Activated naive CD8-positive, alpha-beta T cell (primary cell): Measurements from ENCODE around the gene TMEM169.
"Not testable (repeated sequence)": the region's sequence is repeated elsewhere in the genome, so short reads cannot be mapped to it uniquely, and the experiment has no call there.

Experiments used
- H3K27ac Mint-ChIP-seq: one replicate; pipeline ENCODE4 v1.8.0; 2021; ENCODE audit warnings: mixed read lengths
- H3K27me3 Mint-ChIP-seq: one replicate; pipeline ENCODE4 v1.8.0; 2021; ENCODE audit warnings: mixed read lengths
- H3K36me3 Mint-ChIP-seq: one replicate; pipeline ENCODE4 v1.8.0; 2021; ENCODE audit warnings: mixed read lengths
- H3K4me1 Mint-ChIP-seq: one replicate; pipeline ENCODE4 v1.8.0; 2021; ENCODE audit warnings: low read depth, mixed read lengths
- H3K4me3 Mint-ChIP-seq: one replicate; pipeline ENCODE4 v1.8.0; 2021; ENCODE audit warnings: mild to moderate bottlenecking, mixed read lengths
- H3K9me3 Mint-ChIP-seq: one replicate; pipeline ENCODE4 v1.8.0; 2021; ENCODE audit warnings: low read depth, mixed read lengths

The TMEM169 gene

DNA sequence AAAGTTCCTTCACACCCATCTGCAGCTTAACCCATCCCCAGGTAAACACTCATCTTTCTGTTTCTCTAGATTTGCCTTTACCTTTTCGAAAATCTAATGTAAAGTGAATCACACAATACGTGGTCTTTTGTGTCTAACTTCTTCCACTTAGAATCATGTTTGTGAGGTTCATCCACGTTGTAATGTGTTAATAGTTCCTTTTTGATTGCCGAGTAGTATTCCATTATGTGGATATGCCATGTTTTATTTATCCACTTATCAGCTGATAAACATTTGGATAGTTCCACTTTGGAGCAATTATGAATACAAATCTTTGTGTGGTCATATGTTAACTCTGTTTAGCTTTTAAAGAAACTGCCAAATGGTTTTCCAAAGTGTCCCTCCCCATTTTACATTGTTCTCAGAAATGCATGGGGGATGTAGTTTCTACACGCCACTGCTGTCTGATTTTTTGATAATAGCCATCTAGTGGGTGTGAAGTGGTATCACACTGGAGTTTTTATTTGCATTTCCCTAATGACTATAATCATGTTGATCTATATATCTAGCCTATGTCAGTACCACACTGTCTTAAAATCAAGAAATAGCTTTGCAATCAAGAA lies 22.4 kb upstream of the TMEM169 start:
- peaks cover 12% of the 10 kb centered on the region for H3K36me3 Mint-ChIP-seq
- peaks cover 28% of the 10 kb centered on the region for H3K4me1 Mint-ChIP-seq
- H3K27me3 Mint-ChIP-seq: no peaks in the 10 kb centered on the region
- H3K27ac Mint-ChIP-seq: peak overlapping the region; percentile 77
- no peaks in the 10 kb centered on the region for H3K9me3 Mint-ChIP-seq
- peak overlapping the region; percentile 17 for H3K4me3 Mint-ChIP-seq

DNA sequence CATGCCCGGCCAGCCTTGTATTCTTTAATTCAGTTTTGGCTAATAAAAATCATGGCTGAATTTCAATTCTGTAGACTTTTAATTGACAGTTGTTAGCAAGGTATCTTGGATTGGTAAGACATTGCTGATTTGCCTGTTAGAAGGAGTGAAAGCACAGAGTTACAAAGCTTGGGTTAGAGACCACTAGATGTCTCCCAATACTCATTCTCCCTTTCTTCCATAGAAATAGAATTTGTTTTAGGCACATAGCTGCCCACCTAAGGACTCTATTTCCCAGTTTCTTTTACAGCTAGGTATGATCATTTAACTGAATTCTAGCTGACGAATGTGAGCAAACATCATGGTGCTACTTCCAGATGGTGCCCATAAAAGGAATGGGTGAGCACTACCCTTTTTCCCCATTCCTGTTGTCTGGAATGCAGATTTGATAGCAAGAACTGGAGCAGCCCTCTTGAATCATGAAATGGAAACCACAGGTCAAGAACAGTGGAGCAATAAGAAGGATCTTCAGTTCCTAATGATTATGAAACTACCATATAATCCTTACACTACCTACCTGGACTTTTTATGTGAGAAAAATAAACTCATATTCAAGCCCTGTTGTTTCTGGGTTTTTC lies 17.6 kb upstream of the TMEM169 start:
- H3K27me3 Mint-ChIP-seq: no peaks in the 10 kb centered on the region
- H3K4me1 Mint-ChIP-seq: peaks cover 12% of the 10 kb centered on the region
- no peaks in the 10 kb centered on the region for H3K9me3 Mint-ChIP-seq
- no peak overlapping the region for H3K27ac Mint-ChIP-seq
- no peak overlapping the region for H3K4me3 Mint-ChIP-seq
- peaks cover 9% of the 10 kb centered on the region for H3K36me3 Mint-ChIP-seq

DNA sequence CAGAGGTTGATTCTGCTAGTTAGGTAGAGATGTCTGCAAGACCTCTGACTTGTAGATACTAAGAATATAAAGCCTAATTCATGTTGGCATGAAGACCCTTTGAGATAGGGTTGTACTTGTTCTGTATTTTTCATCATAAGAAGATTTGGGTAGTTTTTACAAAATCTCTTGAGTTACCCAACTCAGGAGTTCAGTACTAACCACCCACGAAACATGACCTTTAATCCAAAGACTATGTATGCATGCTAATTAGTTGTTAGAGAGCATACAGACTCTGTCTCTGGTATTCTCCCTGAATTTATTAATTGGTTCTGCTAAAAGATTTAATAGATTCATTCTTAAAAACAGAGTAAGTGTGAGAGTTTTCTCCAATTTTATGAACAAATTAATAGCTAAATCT lies 17.1 kb upstream of the TMEM169 start:
- Mint-ChIP-seq H3K27ac (no peak overlapping the region), H3K4me1 (peaks cover 14% of the 10 kb centered on the region), H3K27me3 (no peaks in the 10 kb centered on the region), H3K9me3 (no peaks in the 10 kb centered on the region), H3K36me3 (peaks cover 8% of the 10 kb centered on the region), H3K4me3 (no peak overlapping the region)

DNA sequence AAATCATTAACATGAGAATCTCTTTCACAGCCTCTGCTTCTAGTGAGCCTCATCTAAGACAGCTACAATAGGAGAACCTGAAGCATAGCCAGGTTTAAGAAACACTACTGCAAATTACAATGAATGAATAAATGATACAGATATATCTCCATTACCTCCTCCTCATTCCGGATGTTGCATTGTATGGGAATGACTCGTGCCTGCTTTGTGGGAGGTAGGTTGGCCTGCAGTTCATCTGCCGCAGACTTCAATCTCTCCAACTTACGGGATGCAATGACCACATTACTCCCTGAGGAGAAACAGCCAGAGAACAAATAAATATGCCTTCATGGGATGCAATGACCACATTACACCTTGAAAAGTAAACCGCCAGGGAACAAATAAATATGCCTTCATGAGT lies 15.5 kb upstream of the TMEM169 start:
- no peak overlapping the region for H3K4me3 Mint-ChIP-seq
- no peak overlapping the region for H3K27ac Mint-ChIP-seq
- H3K9me3 Mint-ChIP-seq: no peaks in the 10 kb centered on the region
- peaks cover 11% of the 10 kb centered on the region for H3K36me3 Mint-ChIP-seq
- no peaks in the 10 kb centered on the region for H3K27me3 Mint-ChIP-seq
- H3K4me1 Mint-ChIP-seq: peaks cover 17% of the 10 kb centered on the region

DNA sequence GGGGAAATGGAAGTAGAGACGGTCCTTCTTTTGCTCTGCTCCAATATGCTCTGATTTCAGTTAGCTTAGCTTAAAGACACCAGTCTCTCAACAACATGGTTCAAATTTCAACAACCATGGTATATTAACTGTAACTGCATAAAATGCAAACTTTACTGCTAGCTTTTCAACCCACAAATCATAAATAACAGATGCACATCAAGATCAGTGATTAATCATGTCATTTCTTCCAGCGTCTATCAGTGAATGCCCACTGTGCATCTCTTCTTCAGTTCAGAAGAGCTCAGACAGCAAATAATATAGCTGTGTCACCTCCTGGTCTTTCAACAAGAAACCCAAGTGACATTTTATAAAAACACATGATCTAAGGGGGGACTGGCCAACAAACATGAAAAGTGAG lies 12.7 kb upstream of the TMEM169 start:
- H3K27ac Mint-ChIP-seq: no peak overlapping the region
- no peak overlapping the region for H3K4me3 Mint-ChIP-seq

DNA sequence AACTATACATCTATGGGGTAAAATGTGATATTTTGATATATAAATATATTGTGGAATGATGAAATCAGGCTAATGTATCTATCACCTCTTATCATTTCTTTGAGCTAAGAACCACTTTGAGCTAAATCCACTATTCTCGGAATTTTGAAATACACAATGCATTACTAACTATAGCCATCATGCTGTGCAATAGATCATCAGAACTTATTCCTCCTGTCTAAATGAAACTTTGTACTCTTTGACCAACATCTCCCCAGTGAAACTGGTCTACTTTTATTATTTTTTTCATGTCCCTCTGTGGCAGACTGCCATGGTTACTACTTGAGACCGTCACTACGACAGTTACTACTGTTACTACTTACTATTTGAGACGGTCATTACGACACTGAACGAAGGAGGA lies 11.5 kb upstream of the TMEM169 start:
- Mint-ChIP-seq H3K4me1 (peaks cover 33% of the 10 kb centered on the region), H3K27ac (no peak overlapping the region), H3K4me3 (no peak overlapping the region), H3K36me3 (peaks cover 17% of the 10 kb centered on the region), H3K27me3 (no peaks in the 10 kb centered on the region), H3K9me3 (no peaks in the 10 kb centered on the region)

More for the DNA sequence above, 12.7 kb upstream of the TMEM169 start:
- H3K36me3 Mint-ChIP-seq: peaks cover 15% of the 10 kb centered on the region
- no peaks in the 10 kb centered on the region for H3K9me3 Mint-ChIP-seq
- H3K27me3 Mint-ChIP-seq: no peaks in the 10 kb centered on the region
- peaks cover 22% of the 10 kb centered on the region for H3K4me1 Mint-ChIP-seq

DNA sequence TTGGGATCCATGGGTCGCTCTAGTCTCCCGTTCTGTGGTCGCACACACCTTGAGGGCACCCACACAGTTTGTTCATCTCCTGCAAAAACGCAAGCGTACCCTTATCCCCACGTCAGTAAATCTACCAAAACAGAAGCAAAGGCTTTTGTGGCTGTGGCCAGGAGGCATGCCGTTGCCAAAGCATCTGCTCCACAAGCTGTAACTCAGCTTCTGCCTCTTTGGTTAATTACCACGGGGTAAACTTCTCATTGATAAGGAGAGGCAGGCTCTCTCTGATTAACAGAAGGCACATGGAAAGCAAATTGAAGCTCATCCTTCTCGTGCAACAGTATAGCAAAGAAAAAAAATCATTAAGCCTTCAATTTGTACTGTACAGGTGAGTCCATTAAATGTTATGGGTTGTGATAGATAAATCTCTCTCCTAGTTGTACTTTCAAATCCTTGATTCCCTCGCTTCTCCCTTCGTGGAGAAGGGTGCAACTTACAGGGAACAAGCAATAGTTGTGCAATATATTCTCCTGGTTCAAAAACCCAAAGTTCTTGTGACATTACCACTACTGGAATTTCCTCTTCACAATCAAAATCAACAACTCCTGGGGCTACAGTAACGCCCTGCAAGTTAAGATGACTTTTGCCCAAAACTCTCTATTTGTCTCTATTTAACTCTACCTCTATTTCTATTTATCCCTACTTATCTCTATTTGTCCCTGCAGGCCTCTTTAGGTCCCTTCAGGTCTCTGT lies 10.4 kb upstream of the TMEM169 start:
- Mint-ChIP-seq H3K4me1 (peaks cover 43% of the 10 kb centered on the region), H3K4me3 (no peak overlapping the region), H3K27ac (no peak overlapping the region), H3K27me3 (no peaks in the 10 kb centered on the region), H3K9me3 (no peaks in the 10 kb centered on the region), H3K36me3 (peaks cover 18% of the 10 kb centered on the region)

DNA sequence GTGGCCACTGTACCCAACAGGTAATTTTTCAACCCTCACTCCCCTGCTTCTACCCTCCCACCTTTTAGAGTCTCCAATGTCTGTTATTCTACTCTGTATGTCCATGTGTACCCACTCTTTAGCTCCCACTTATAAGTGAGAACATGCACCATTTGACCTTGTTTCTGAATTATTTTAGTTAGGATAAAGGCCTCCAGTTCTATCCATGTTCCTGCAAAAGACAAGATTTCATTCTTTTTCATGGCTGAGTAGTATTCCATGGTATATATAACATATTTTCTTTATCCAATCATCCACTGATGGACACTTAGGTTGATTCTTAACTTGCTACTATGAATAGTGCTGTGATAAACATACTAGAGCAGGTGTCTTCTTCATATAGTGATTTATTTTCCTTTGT lies 9.2 kb upstream of the TMEM169 start:
- H3K36me3 Mint-ChIP-seq: peaks cover 18% of the 10 kb centered on the region
- peaks cover 41% of the 10 kb centered on the region for H3K4me1 Mint-ChIP-seq
- H3K4me3 Mint-ChIP-seq: no peak overlapping the region
- H3K27ac Mint-ChIP-seq: no peak overlapping the region
- H3K27me3 Mint-ChIP-seq: no peaks in the 10 kb centered on the region
- no peaks in the 10 kb centered on the region for H3K9me3 Mint-ChIP-seq

DNA sequence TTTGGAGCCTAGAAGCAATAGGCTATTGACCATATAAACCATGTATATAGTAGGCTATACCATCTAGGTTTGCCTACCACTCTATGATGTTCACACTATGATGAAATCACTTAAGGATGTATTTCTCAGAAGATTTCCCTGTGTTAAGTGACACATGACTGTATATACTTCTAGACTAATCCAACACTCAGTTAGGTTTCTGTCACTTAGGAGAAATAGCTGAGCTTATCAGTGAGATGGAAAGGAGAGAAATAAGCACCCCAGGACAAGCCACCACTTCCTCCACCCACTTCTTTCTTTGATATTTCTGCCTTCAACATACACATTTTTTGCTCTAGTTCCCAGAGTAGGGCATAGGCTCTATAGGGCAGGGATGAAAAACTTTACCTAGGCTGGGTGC lies 7.9 kb upstream of the TMEM169 start:
- Mint-ChIP-seq H3K9me3 (no peaks in the 10 kb centered on the region), H3K27ac (no peak overlapping the region), H3K4me1 (peaks cover 38% of the 10 kb centered on the region), H3K27me3 (no peaks in the 10 kb centered on the region), H3K4me3 (no peak overlapping the region), H3K36me3 (peaks cover 18% of the 10 kb centered on the region)

DNA sequence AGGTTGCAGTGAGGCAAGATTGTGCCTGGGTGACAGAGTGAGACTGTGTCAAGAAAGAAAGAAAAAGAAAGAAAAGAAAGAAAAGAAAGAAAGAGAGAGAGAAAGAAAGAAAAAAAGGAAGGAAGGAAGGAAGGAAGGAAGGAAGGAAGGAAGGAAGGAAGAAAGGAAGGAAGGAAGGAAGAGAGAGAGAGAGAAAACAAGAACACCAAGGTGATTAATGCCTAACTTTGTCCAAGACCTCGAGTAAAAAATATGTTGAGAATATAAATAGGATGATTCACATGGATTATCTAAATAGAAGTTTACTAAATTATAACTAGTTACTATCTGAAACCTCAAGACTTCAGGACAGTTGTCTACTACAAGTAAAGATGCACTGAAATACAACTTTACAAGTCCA lies 7.3 kb upstream of the TMEM169 start:
- Mint-ChIP-seq H3K9me3 (no peaks in the 10 kb centered on the region), H3K4me3 (no peak overlapping the region), H3K27ac (peak overlapping the region; percentile 58), H3K36me3 (peaks cover 15% of the 10 kb centered on the region), H3K27me3 (no peaks in the 10 kb centered on the region), H3K4me1 (peaks cover 34% of the 10 kb centered on the region)

DNA sequence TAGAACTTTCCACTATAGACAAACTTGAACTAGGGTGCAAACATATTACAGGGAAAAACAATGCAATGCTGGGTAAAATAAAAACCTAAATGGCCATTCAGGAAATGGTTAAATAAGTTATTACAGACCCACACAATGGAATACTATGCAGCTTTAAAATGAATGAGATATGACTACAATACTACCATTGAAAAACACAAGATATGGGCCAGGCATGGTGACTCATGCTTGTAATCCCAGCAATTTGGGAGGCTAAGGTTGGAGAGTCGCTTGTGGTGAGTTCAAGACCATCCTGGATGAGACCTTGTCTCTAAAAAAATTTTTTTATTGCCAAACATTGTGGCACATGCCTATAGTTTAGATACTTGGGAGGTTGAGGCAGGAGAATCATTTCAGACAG lies 6.9 kb upstream of the TMEM169 start:
- H3K4me1 Mint-ChIP-seq: peaks cover 34% of the 10 kb centered on the region
- no peaks in the 10 kb centered on the region for H3K9me3 Mint-ChIP-seq
- H3K27ac Mint-ChIP-seq: no peak overlapping the region
- no peaks in the 10 kb centered on the region for H3K27me3 Mint-ChIP-seq
- no peak overlapping the region for H3K4me3 Mint-ChIP-seq
- H3K36me3 Mint-ChIP-seq: peaks cover 15% of the 10 kb centered on the region

DNA sequence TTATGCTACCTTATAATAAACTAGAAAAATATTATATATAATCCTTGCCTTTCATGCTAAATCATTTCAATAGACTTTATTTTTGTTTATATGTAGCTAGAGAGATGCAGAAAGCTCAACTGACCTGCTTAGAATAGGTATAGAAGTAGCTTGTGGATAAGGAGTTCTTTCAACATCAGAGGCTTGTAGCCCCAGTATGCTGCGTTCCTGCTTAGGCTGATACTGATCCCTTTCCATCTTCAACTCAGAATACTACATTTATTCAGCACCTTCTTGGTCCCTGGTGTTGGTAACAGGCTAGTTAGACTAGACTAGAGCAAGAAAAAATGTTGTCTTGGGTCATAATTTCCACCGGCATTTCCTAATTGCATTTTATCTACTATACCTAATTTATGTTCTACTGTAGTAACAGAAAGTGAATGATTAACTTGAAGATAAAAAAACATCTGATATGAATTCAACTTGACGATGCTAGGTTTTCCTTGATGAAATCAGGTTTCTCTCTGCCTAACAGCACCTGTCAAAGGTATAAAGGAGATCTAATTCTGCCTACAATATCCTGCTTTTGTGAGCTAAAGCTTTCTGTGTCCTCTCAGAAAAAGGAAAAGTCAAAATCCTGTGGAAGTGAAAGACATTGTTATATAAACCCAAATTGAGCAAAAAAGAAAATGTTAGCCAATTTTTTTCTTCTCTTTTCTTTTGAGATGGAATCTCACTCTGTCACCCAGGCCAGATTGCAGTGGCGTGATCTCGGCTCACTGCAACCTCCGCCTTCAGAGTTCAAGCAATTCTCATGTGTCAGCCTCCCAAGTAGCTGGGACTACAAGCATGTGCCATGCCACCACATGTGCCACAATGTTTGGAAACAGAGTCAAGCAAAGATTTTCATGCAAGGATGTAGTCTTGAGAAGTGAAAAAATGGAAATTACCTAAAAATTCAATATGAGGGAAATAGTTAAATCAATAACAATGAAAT lies 5.9 kb upstream of the TMEM169 start:
- no peaks in the 10 kb centered on the region for H3K27me3 Mint-ChIP-seq
- no peaks in the 10 kb centered on the region for H3K9me3 Mint-ChIP-seq
- peaks cover 37% of the 10 kb centered on the region for H3K4me1 Mint-ChIP-seq
- H3K4me3 Mint-ChIP-seq: no peak overlapping the region
- peaks cover 12% of the 10 kb centered on the region for H3K36me3 Mint-ChIP-seq
- peak overlapping the region; percentile 16 for H3K27ac Mint-ChIP-seq

DNA sequence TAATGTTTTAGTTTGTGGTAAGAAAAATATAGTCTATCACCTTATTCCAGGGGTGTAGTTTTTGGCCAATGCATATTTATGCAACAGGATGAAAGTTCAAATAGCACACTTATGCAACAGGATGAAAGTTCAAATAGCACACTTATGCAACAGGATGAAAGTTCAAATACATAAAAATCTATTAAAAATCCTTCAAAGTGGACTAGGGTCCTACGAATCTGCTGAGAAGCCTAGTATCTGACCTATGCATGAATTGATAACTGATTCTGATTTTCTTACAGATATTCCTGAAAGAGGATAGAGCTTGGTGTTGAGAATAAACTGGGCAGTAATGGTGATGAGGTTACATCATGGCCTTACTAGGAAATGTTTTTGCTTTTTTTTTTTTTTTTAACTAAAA lies 2.9 kb upstream of the TMEM169 start:
- Mint-ChIP-seq H3K9me3 (no peaks in the 10 kb centered on the region), H3K4me1 (peaks cover 64% of the 10 kb centered on the region), H3K27ac (no peak overlapping the region), H3K27me3 (no peaks in the 10 kb centered on the region), H3K36me3 (peaks cover 7% of the 10 kb centered on the region), H3K4me3 (no peak overlapping the region)

DNA sequence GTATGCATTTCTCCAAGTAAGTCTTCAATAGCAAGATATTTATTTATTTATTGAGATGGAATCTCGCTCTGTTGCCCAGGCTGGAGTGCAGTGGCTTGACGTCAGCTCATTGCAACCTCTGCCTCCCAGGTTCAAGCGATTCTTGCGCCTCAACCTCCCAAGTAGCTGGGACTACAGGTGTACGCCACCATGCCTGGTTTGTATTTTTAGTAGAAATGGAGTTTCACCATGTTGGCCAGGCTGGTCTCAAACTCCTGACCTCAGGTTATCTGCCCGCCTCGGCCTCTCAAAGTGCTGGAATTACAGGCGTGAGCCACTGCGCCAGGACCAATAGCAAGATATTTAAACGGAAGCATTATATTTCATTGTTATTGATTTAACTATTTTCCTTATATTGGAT lies 1.7 kb upstream of the TMEM169 start:
- H3K9me3 Mint-ChIP-seq, H3K27me3 Mint-ChIP-seq, H3K36me3 Mint-ChIP-seq: not testable (repeated sequence)
- H3K4me3 Mint-ChIP-seq: peak overlapping the region; percentile 30
- H3K4me1 Mint-ChIP-seq: peaks cover 63% of the 10 kb centered on the region
- H3K27ac Mint-ChIP-seq: peak overlapping the region; percentile 22

DNA sequence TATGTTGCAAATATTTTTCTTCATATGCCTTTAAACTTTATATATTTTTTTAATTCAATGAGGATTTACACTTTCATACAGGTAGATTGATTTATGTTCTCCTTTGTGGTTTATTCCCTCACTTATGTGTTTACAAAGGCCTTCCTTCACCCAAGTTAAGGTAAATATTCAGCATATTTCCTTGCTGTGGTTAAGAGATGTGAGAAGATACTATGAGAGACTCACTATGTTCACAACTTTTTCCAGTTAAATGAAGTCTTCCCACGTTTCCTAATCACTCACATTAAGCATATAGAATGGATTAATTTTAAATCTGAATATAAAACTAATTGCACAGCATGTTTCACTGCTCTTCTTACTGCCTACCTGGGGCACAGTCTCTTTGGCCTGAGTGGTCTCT lies 707 bp upstream of the TMEM169 start:
- Mint-ChIP-seq H3K27me3 (no peaks in the 10 kb centered on the region), H3K36me3 (no peaks in the 10 kb centered on the region), H3K27ac (peak overlapping the region; percentile 70), H3K4me3 (peak overlapping the region; percentile 89), H3K4me1 (peaks cover 62% of the 10 kb centered on the region), H3K9me3 (no peaks in the 10 kb centered on the region)
